HL-60 (cell line): Measurements from ENCODE around the gene WEE2.

ENCODE experiments used
- POLR2AphosphoS5 ChIP-seq: IDR thresholded peaks from 2 replicates; pipeline ENCODE4 v1.6.1; 2012; ENCODE audit warnings: low read depth
- TF ChIP-seq, protein P1 (sequence below): IDR thresholded peaks from one replicate; pipeline ENCODE4 v1.5.1; 2011; ENCODE audit warnings: low read length, control low read depth, inconsistent platforms; ENCODE audit not compliant: insufficient read depth

DNA sequence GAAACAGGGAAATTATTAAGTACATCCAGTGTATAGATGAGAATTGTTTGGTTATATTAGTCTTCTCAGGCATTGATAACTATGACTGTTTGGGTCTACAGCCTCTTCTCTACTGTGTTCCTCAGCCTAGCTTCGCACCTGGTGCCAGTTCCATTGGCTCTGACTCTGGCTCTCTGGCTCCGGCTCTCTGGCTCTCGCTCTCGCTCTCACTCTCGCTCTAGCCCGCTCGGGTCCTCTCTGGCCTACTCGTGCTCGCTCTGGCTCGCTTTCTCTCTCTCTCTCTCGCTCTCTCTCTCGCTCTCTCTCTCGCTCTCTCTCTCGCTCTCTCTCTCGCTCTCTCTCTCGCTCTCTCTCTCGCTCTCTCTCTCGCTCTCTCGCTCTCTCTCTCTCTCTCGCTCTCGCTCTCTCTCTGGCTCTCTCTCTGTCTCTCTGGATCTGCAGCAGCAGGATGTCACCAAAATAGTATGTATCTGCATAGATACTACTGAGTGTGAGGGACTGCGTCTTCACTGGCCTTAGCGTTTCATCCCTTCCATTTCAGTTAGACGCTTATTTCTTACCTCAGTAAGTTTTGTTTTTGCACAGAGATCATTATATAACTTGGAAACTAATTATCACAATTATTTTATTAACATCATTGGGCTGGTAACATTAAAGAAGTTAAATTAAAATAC is 23.5 kb downstream of the WEE2 start:
- TF ChIP-seq, protein P1, sequence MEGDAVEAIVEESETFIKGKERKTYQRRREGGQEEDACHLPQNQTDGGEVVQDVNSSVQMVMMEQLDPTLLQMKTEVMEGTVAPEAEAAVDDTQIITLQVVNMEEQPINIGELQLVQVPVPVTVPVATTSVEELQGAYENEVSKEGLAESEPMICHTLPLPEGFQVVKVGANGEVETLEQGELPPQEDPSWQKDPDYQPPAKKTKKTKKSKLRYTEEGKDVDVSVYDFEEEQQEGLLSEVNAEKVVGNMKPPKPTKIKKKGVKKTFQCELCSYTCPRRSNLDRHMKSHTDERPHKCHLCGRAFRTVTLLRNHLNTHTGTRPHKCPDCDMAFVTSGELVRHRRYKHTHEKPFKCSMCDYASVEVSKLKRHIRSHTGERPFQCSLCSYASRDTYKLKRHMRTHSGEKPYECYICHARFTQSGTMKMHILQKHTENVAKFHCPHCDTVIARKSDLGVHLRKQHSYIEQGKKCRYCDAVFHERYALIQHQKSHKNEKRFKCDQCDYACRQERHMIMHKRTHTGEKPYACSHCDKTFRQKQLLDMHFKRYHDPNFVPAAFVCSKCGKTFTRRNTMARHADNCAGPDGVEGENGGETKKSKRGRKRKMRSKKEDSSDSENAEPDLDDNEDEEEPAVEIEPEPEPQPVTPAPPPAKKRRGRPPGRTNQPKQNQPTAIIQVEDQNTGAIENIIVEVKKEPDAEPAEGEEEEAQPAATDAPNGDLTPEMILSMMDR: no peak
- no peak for TF ChIP-seq POLR2AphosphoS5
